ENCODE results near the gene REL. TPM values are rescaled to one million over a fixed set of nuclear protein-coding genes. Genes with fewer than 3 reads are reported as not detected.

The REL gene
- total RNA-seq, 1 donor from 2014 or later = 8.6 TPM

DNA sequence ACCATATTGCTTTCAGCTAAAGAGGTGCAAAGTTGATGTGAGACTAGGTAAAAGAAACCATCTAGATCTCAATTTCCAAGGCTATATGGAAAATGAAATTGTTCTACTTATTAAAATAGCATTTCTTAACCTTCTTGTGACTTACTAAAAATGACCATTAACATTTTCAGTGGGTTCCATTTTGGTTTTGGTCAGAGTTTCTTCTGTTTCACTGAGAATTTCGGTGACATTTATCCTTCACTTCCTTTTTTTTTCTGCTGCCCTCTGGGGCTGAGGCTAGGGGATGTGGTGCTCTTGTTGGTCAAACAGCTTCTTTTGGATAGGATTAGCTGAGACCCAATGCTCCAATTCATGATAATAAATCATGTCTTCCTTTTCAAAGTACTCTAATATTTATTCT lies 44.3 kb upstream of the REL start:
- TF ChIP-seq CTCF (IDR thresholded peaks at IDR 0.05; ENCODE audit: insufficient read depth, low read length, poor library complexity, severe bottlenecking) = no peak
- no peak for DNase-seq (ENCODE audit: low read depth)
- H3K27me3 ChIP-seq (ENCODE audit: control insufficient read depth, insufficient read depth, low read length) = peaks cover 4% of the 10 kb centered on the region
- no peak overlapping the region for H3K4me3 ChIP-seq (ENCODE audit: low read depth, low read length)
- H3K36me3 ChIP-seq (ENCODE audit: control insufficient read depth, insufficient read depth, low read length) = no peaks in the 10 kb centered on the region

- Histone ChIP-seq H3K4me3 (ENCODE audit: low read depth, low read length) (no peak overlapping the region), H3K27me3 (ENCODE audit: control insufficient read depth, insufficient read depth, low read length) (peaks cover 4% of the 10 kb centered on the region), H3K36me3 (ENCODE audit: control insufficient read depth, insufficient read depth, low read length) (no peaks in the 10 kb centered on the region)
- no peak for DNase-seq (ENCODE audit: low read depth)
- no peak for TF ChIP-seq CTCF (IDR thresholded peaks at IDR 0.05; ENCODE audit: insufficient read depth, low read length, poor library complexity, severe bottlenecking)
Observed at GRCh38 chr2:60838481-60838880, 42.9 kb upstream of the REL start.

DNA sequence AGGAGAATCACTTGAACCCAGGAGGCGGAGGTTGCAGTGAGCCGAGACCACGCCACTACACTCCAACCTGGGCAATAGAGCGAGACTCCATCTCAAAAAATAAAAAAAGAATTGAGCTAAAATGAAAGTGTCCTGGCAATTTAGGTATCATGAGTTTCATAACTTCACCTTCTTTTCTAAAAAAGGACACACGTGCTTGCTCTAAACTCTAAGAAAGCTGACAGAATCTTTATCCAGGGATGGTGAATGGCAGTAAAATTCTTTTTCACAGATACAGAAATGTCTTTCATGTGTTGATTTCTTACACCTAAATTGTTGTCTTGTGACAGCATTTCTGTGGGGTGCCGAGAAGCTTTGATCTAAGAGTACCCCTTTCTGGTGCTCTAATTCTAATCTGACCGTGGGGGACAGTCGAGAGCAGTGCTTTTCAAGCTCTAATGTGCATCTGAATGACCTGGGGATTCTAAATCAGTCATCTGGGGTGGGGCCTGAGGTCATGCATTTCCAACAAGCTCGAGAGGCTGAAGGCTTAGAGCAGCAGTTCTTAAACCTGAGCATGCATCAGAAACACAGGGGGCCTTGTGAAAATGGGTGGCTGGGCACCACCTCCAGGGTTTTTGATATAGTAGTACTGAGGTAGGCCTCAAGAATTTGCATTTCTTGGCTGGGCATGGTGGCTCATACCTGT lies 42.1 kb upstream of the REL start:
- Histone ChIP-seq H3K36me3 (ENCODE audit: control insufficient read depth, insufficient read depth, low read length) (no peaks in the 10 kb centered on the region), H3K4me3 (ENCODE audit: low read depth, low read length) (no peak overlapping the region), H3K27me3 (ENCODE audit: control insufficient read depth, insufficient read depth, low read length) (peaks cover 4% of the 10 kb centered on the region)
- no peak for DNase-seq (ENCODE audit: low read depth)
- no peak for TF ChIP-seq CTCF (IDR thresholded peaks at IDR 0.05; ENCODE audit: insufficient read depth, low read length, poor library complexity, severe bottlenecking)

DNA sequence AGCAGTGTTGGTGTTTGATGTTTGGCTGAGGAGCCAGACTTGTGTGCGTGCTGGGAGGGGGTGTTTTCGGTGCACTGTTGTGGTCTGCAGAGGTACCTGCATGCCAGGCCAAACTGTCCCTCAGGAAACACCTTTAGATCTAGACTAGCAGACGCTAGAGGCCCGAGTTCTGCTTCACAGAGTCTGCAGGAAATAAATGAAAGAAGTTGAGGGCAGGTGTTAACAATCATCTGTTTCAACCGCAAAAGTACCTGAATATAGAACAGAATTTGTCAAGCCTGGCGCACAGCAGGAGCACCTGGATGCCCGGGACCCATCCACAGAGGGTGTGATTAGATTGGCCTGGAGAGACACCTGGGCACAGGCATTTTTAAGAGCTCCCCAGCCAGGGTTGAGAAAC lies 40.5 kb upstream of the REL start:
- TF ChIP-seq CTCF (IDR thresholded peaks at IDR 0.05; ENCODE audit: insufficient read depth, low read length, poor library complexity, severe bottlenecking) = no peak

GRCh38 chr2:60843006-60843405 lies 38.4 kb upstream of the REL start:
- no peak for TF ChIP-seq CTCF (IDR thresholded peaks at IDR 0.05; ENCODE audit: insufficient read depth, low read length, poor library complexity, severe bottlenecking)
- Histone ChIP-seq H3K27me3 (ENCODE audit: control insufficient read depth, insufficient read depth, low read length) (no peaks in the 10 kb centered on the region), H3K36me3 (ENCODE audit: control insufficient read depth, insufficient read depth, low read length) (no peaks in the 10 kb centered on the region), H3K4me3 (ENCODE audit: low read depth, low read length) (no peak overlapping the region)
- no peak for DNase-seq (ENCODE audit: low read depth)

More for the DNA sequence above, 40.5 kb upstream of the REL start:
- no peak for DNase-seq (ENCODE audit: low read depth)
- no peaks in the 10 kb centered on the region for H3K27me3 ChIP-seq (ENCODE audit: control insufficient read depth, insufficient read depth, low read length)
- H3K36me3 ChIP-seq (ENCODE audit: control insufficient read depth, insufficient read depth, low read length) = no peaks in the 10 kb centered on the region
- no peak overlapping the region for H3K4me3 ChIP-seq (ENCODE audit: low read depth, low read length)

DNA sequence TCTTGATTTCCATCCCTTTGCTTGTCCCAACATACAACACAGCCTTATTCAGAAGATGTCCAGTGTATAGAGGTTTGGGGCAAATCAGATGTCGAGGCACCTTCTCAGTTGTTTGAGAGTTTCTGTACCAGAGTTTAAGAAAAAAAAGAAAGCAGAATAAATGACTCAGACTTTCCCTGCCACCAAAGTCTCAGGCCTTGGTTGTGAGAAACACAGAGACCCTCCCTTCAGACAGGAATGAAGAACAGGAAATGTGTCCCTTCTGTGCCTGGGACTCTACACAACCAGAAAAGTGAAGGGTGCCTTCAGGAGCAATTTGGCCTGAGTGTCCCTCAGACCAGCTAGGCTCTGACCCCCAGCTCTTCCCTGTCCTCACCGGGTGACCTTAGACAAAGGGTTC lies 37.3 kb upstream of the REL start:
- no peak for TF ChIP-seq CTCF (IDR thresholded peaks at IDR 0.05; ENCODE audit: insufficient read depth, low read length, poor library complexity, severe bottlenecking)
- no peaks in the 10 kb centered on the region for H3K27me3 ChIP-seq (ENCODE audit: control insufficient read depth, insufficient read depth, low read length)
- no peaks in the 10 kb centered on the region for H3K36me3 ChIP-seq (ENCODE audit: control insufficient read depth, insufficient read depth, low read length)
- DNase-seq (ENCODE audit: low read depth) = no peak
- no peak overlapping the region for H3K4me3 ChIP-seq (ENCODE audit: low read depth, low read length)

Measured in kidney epithelial cell (primary cell).